Glomerular visceral epithelial cell (primary cell): ENCODE data around the gene MAP1LC3C.

Experiments used
- DNase-seq: peaks from one replicate; pipeline ENCODE4 v3.0.0-alpha.2; 2016; ENCODE audit errors: extremely low spot score

Gene MAP1LC3C

GRCh38 chr1:241999026-241999425 is at the start of gene MAP1LC3C:
Gene MAP1LC3C, minus strand, starts transcription at chr1:241999098. Its CDS starts 90 bp downstream, at chr1:241999008.
- DNase-seq, result peak; percentile 36

- DNase-seq, result no peak
Observed at GRCh38 chr1:242043165-242043564, 44.3 kb upstream of the MAP1LC3C start.

GRCh38 chr1:242034392-242034791 is 35.5 kb upstream of the MAP1LC3C start:
- no peak for DNase-seq

DNA sequence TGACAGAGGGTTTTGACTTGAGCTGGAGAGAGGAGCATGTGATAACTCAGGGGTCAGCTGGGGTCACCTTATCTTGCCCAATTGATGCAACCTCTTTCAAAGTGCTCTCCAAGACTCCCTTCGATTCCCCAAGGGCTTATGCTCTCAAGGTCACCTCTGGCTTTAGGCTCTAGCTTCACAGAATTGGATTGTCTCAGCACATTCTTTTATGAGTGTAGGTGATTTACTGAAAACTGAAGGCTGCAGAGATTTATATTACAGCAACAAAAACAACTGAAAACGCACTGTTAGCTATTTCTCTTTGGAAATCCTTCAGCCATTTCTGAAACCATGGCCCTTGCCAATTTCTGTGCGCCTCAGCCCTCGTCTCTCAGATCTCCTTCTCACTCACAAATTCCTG is 34.5 kb upstream of the MAP1LC3C start:
- no peak for DNase-seq

- DNase-seq, result no peak
Observed at GRCh38 chr1:242030071-242030470, 31.2 kb upstream of the MAP1LC3C start.

DNA sequence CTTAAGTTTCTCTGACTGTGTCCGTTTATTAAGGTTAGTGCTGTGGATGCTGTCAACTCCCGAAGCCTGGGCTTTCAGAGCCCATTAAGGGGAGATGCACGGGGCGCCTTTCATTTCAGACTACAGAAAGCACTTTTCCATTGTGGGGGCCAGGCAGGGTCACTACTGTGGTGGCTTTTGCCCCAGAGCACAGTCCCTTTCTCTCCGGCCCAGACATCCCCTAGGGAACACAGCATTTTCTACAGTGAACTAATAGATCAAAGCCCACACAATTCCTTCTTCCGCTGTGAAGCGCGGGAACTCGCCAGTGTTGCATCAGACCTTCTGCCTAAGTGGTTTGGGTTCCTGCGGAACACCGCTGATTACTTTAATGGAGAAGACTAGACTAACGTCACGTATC is 26.8 kb upstream of the MAP1LC3C start:
- no peak for DNase-seq

DNA sequence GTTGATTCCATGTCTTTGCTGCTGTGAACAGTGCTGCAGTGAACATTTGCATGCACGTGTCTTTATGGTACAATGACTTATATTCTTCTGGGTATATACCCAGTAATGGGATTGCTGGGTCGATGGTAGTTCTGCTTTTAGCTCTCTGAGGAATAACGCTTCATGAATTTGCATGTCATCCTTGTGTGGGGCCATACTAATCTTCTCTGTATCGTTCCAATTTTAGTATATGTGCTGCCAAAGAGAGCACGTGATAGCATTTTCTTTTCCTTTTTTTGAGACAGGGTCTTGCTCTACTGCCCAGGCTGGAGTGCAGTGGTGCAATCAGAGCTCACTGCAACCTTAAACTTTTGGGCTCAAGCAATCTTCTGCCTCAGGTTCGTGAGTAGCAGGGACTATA is 24.9 kb upstream of the MAP1LC3C start:
- DNase-seq, result no peak

- DNase-seq, result no peak
Observed at GRCh38 chr1:242019018-242019417, 20.1 kb upstream of the MAP1LC3C start.

DNA sequence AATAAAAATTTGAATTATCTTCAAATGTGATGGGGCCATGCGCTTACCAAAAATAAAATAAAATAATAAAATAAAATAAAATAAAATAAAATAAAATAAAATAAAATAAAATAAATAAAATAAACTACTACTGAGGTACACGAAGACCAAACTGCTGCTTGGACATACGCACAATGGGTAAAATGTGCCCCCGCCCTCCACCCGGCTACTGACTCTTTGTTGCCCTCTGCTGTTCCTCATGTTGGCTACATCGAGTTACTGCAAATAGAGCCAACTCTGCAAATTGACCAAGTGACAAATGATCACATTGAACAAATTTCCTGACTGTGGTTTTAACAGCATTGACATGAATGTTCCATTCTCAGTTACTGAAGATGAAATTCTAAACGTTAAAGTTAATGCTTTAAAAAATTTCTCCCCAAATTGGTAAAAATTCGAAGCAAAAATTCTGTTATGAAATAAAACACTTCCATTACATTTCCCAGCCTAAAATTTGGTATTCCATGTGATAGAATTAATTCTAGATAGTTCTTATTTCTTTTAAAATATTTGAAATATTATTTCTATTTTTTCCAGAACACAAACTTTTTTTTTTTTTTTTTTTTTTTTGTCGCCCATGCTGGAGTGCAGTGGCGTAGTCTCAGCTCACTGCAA is 18.8 kb upstream of the MAP1LC3C start:
- peak; percentile 60 for DNase-seq

DNA sequence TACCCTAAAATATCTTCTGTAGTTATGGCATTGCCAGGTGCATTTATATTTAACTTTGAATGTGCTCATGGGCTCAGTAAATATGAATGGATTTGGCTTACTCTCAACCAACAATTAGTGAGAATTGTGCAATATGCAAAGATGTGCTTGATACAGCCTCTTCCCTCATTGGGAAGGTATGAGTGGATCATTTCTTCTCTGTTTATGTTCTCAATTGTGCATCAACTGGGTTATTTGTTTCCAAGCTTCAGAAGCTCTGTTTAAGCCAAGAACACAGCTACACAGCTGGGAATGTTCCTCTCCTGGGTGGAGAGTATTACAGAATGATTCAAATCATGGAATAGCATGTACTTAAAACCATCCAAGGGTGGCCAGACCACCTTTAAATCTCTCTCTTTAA is 17.6 kb upstream of the MAP1LC3C start:
- DNase-seq, result no peak

DNA sequence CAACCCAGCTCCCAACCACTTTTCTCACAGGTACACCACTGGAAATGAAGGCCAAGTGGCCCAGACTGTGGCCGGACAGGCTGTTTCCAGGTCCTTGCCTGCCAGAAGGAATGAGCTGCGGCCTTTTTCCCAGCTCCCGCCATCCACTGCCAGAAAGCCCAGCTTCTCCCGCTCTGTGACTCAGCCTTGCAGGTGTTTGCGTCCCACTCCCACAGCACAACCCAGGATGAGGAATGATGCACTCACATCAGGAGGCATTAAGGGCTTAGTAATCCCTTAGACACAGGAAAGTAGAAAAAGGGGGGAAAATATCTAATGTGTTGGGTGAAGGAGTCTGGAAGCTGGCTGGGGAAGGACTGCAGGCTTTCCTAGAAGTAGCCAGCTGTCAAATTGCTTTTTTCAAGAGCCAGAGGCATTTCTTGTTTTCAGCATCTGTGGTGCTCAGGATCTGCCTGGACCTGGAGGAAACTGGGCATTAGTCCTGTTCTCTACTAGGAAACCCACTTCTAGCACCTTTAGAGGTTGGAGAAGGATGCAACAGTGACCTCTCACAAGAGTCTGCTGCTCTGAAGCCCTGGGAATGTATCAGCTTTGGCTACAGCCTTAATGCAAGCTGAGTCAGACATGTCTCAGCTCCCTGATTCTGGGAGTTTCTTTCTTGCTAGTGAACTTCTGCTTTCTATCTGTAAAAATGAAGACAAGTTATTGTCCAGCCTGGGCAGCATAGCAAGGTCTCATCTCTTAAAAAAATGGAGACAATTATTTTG is 13.2 kb upstream of the MAP1LC3C start:
- DNase-seq, result no peak

- peak; percentile 23 for DNase-seq
Observed at GRCh38 chr1:242008826-242009495, 10.1 kb upstream of the MAP1LC3C start.

GRCh38 chr1:242006976-242007375 is 8.1 kb upstream of the MAP1LC3C start:
- DNase-seq, result no peak

DNA sequence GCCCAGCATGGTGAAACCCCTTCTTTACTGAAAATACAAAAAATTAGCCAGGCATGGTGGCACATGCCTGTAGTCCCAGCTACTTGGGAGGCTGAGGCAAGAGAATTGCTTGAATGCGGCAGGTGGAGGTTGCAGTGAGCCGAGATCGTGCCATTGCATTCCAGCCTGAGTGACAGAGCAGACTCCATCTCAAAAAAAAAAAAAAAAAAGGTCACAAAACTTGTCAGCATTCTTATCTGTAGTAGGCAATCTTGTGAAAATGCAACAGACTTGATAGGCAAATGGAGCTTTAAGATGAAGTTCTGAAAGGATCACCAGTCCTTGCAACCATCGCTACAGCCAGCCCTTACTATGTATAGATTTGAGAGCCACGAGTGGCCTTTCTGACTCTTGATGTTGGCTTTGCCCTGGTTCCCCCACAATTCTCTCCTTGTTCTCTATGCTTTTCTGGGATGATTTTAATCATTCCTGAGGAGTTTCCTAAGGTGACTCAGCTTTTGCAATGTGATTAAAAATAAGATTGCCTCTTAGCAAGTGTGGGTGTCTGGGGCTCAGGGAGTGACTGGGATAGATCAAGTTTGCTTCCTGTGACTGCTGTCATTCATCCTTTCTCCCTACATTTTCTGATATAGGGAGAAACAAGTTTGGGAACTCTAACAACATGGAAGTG is 7.1 kb upstream of the MAP1LC3C start:
- DNase-seq, result no peak

DNA sequence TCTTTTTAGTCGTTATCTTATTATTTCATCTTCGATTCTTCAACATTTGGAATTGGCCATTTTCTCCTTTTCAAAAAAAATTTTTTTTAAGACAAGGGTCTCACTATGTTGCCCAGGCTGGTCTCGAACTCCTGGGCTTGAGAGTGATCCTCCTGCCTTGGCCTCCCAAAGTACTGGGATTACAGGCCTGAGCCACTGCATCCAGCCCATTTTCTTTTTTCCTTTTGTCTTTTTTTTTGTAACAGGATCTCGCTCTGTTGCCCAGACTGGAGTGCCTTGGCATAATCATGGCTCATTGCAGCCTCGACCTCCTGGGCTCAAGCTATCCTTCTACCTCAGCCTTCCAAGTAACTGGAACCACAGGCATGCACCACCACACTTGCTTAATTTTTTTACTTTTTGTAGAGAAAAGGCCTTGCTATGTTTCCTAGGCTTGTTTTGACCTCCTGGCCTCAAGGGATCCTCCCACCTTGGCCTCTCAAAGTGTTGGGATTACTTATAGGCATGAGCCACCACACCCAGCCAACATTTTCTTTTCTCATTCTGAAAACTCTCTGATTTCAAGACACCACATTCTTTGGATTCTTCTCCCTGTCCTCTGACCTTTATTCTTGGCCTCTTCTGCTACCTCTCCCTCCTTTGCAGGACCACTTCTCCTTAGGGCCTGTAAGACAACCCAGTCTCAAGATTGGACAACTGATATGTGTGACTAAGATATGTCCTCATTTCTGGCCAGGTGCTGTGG is 6.0 kb upstream of the MAP1LC3C start:
- no peak for DNase-seq

DNA sequence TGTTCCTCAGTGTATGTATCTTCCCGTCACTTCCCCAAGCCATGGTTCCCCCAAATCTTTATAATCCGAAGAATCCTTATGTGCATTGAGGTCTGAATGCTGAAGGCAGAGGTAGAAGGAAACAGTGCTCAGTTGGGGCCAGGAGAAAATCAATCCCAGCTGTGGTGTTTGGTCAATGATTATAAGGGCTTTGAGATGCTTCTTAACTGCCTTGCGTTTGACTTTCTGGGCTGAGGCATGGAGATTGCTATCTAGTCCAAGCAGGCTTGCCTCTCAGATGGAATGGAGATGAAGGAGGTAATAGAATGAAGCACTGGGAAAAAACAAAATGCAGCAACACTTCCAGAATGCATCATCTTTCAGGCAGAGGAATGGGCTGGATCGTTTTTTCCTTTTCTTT is 3.6 kb upstream of the MAP1LC3C start:
- DNase-seq, result no peak

GRCh38 chr1:242002072-242002471 is 3.2 kb upstream of the MAP1LC3C start:
- no peak for DNase-seq

DNA sequence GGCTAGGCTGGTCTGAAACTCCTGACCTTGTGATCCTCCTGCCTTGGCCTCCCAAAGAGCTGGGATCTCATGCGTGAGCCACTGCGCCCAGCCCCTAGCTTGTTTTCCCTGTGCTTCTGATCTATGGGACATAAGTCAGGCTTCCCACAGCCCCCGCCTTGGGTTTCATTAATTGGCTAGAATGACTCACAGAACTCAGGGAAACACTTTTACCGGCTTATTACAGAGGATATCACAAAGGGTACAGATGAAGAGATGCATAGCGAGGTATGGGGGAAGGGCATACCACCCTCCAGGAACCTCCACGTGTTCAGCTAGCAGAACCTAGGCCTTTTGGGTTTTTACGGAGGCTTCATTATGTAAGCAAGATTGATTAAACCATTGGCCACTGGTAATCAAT is 1.5 kb upstream of the MAP1LC3C start:
- no peak for DNase-seq

GRCh38 chr1:241998412-241998921 is 431 bp downstream of the MAP1LC3C start:
- peak; percentile 92 for DNase-seq

DNA sequence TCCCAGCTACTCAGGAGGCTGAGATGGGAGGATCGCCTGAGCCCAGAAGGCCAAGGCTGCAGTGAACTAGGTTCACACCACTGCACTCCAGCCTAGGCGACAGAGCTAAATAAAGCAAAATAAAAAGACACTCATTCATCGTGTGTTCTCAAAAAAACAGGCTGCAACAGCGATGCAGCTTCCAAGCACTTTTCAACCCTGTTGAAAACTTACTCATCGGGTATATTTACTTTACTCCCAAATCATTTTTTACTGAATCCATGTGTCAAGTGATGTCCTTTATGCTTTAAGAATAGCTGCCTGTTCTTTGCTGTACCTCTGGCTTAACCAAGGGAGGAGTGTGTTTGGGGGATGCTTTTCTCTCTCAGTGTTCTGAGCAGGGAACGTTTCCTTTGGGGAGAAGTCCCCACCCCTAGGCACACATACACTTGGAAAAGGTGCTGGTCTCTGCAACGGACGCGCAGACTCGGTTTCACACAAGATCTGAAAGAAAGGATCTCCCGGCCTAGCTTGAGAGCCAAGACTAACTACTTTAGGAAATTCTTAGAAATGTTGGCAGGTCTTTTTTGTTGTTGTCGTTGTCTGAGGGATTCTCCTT is 1.4 kb downstream of the MAP1LC3C start:
- DNase-seq, result no peak

GRCh38 chr1:241994171-241994570 is 4.7 kb downstream of the MAP1LC3C start:
- DNase-seq, result no peak
